ENCODE measurements around the gene TLR7.

Gene TLR7

DNA sequence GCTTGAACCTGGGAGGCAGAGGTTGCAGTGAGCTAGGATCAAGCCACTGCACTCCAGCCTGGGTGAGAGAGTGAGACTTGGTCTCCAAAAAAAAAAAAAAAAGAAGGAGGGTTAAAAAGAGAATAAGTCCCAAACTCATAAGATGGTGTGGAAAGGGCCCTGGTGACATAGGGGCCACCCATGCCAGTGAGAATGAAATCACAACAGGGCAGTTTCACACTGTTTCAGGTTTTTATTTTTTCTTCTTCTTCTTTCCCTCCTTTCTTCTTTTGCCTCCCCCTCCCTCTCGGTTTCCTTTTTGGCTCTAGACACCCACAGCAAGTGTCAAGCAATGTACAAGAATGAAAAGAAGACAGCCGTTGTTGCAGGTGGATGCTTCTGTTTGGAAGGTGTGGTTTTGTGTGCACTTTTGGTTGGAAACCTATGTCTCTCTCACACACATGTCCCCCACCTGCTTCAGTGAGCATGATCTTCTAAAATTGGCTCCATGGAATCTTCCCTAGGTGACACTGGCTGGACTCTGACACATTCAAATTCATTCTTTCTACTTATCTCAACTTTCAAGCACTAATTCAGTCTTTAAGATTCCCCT lies 25.1 kb downstream of the TLR7 start:
- no peak for DNase-seq

GRCh38 chrX:12892716-12893115 lies 25.8 kb downstream of the TLR7 start:
- DNase-seq, result no peak

- peak in 1 of 2 donors; percentile 0 for DNase-seq
Observed at GRCh38 chrX:12894074-12895030, 27.5 kb downstream of the TLR7 start.

- DNase-seq, result no peak
Observed at GRCh38 chrX:12895866-12896265, 29.0 kb downstream of the TLR7 start.

DNA sequence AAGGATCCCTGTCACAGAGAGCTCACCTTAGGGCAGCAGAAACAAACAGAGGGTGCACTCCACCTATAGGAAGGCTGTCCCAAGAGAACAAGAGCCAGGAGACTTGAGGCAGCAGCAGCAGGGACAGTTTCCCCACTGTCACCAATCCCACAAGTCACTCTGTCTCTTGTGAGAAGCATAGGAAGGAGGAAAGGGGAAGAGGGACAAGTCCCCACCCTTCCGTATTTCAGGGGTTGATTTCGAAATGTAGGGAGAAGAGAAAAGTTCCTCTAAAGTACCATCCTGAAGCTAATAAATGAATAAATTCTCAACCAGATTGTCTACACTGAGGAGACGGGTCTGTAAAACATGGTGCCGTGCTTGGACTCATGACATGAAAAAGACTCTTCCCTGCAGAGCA lies 30.1 kb downstream of the TLR7 start:
- no peak for DNase-seq

DNA sequence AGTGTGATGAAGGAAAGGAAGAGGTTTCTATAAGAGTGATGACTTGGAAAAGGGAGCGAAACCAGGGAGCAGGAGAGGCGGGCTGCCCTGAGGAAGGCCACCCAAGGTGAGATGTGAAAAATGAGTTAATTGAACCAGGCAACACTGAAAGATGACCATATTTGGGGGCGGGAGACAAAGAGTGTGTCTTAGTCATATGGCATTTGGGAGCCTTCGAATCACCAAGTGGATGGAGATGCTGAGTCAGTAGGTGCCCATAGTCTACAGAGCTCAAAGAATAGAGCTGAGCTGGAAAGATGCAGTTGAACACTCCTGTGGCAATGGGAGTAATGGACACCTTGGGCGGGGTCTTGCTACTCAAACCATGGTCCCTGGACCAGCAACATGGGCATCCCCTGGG lies 31.2 kb downstream of the TLR7 start:
- DNase-seq, result no peak

DNA sequence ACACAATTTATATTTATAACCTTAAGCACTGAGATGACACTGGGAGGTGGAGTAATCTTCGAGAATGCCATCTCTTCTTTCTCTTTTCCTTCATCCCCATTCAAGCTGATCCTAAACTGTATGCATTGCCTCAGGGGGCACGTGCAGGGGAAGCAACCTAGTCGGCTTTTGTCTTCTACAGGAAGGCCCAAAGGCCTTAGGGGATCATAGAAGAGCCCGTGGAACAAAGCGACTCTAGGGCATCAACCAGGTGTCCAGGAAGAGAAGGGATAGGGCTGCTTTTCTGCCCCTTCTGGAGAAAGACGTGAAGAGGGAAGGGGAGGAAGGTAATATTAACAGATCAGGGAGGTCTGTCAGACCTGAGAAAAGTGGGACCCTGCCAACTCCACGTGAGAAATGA lies 32.6 kb downstream of the TLR7 start:
- DNase-seq, result no peak

DNA sequence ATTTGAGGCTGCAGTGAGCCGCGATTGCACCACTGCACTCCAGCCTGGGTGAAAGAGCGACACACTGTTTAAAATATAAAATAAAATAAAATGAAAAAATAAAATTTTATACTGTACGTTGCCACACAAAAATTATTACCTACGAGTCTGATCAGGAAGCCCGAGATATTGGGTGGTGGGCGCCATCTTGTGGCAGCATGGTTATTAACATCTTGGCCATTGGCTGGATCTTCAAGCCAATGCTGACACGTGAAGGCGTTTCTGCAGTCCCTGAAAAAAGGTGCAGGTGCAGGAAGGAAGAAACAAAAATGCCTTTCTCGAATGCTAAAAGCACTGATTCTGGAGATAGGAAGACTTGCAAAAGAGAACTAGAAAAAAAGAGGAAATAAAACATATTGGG lies 34.6 kb downstream of the TLR7 start:
- peak in 1 of 2 donors; percentile 38 for DNase-seq

- DNase-seq, result no peak
Observed at GRCh38 chrX:12903646-12904045, 36.8 kb downstream of the TLR7 start.

- no peak for DNase-seq
Observed at GRCh38 chrX:12906046-12906761, 39.3 kb downstream of the TLR7 start, which contains the start of gene TLR8. Gene TLR8 (plus strand): TSS chrX:12906620. CDS start chrX:12906707, 87 bp downstream.

GRCh38 chrX:12910423-12911121 lies 43.7 kb downstream of the TLR7 start:
- DNase-seq, result no peak

DNA sequence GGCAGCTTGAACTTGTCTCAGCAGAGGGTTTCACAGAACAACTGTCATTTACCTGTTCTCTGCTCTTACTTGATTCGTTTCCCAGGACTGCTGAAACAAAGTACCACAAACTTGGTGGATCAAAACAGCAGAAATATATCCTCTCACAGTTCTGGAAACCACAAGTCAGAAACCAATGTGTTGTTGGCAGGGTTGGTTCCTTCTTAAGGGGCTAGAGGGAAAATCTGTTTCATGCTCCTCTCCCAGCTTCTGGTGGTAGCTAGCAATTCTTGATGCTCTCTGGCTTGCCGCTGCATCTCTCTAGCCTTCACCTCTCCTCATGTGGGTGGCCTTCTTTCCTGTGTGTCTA lies 44.2 kb downstream of the TLR7 start:
- no peak for DNase-seq

- DNase-seq, result no peak
Observed at GRCh38 chrX:12912791-12913482, 46.1 kb downstream of the TLR7 start.

DNA sequence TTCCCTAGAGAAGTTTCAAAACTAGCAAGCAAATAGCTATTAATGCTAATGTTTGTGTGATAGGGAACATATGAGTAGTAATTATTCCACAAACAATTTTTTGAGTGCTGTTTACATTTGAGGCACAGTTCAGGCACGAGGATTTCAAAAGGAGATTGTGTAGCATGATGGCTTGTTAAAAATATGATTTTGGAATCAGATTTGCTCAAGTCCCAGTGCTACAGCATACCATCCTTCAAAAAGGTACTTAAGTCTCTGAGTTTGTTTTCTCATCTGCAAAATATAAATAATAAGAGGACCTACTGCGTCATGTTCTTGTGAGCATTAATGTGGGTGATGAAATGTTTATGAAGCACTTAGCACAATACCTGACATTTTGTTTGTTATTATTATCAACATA lies 50.9 kb downstream of the TLR7 start:
- DNase-seq, result no peak

- DNase-seq, result no peak
Observed at GRCh38 chrX:12919051-12919450, 52.2 kb downstream of the TLR7 start.

GRCh38 chrX:12919620-12920019 lies 52.7 kb downstream of the TLR7 start:
- no peak for DNase-seq

GRCh38 chrX:12920990-12921389 lies 54.1 kb downstream of the TLR7 start:
- no peak for DNase-seq

DNA sequence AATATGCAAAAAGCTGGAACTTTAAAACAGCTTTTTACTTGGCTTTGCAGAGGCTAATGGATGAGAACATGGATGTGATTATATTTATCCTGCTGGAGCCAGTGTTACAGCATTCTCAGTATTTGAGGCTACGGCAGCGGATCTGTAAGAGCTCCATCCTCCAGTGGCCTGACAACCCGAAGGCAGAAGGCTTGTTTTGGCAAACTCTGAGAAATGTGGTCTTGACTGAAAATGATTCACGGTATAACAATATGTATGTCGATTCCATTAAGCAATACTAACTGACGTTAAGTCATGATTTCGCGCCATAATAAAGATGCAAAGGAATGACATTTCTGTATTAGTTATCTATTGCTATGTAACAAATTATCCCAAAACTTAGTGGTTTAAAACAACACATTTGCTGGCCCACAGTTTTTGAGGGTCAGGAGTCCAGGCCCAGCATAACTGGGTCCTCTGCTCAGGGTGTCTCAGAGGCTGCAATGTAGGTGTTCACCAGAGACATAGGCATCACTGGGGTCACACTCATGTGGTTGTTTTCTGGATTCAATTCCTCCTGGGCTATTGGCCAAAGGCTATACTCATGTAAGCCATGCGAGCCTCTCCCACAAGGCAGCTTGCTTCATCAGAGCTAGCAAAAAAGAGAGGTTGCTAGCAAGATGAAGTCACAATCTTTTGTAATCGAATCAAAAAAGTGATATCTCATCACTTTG lies 55.2 kb downstream of the TLR7 start:
- no peak for DNase-seq

- no peak for DNase-seq
Observed at GRCh38 chrX:12922599-12922919, 55.7 kb downstream of the TLR7 start.

- DNase-seq, result no peak
Observed at GRCh38 chrX:12929701-12930100, 62.8 kb downstream of the TLR7 start.

DNA sequence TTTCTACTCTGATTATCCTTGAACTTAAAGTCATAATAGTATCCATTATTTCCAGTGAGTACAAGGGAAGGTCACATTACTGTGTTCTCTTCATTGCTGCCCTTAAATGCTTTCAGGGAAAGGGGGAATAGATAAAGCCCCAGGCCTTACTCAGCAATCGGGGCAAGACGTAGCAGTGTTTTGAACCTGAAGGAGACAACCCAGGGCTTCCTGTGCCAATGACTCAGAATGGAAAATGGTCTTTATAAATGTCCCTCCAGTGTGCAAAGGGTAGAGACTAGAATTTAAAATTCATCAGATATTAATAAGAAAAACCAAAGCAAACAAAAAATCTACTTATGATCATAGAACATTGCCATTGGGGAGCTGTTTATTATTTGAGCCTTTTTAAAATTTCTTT lies 63.3 kb downstream of the TLR7 start:
- no peak for DNase-seq

DNA sequence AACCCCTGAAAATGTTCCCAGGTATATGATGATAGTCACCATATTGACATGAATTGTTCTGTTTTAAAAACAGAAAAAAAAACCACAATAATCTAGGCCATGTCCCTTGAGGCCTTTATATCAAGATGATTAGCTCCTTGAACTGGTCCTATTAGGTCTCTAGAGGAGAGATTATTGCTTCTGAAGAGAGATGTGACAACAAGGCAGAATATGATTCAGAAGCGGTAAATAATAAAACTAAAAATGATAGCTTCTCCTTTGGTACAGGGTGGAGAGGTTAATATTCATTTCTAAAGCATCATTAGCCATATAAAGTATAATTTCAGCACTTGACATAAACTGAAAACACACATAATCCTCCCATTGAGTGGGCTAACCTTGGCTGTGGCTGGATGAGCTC lies 65.4 kb downstream of the TLR7 start:
- DNase-seq, result no peak
